Common myeloid progenitor, CD34-positive (primary cell): Measurements from ENCODE around the gene KCTD10.
A peak's percentile ranks its signal among the peaks of the same experiment; 100 is the strongest.
"Not testable (repeated sequence)": the region's sequence is repeated elsewhere in the genome, so short reads cannot be mapped to it uniquely, and the experiment has no call there.

ENCODE experiments used
- CTCF ChIA-PET: fragments of 350-600 bp; sonication (Branson Sonifier 250); formaldehyde crosslinking; loops from one replicate; lab custom pipeline; 2021; ENCODE audit warnings: antibody characterized with exemption; lab: Charles Lee
- POLR2A ChIA-PET: fragments of 350-600 bp; sonication (Branson Sonifier 250); formaldehyde crosslinking; loops from one replicate; lab custom pipeline; 2021; ENCODE audit warnings: antibody characterized with exemption; lab: Charles Lee
- DNase-seq, 3 donors: peaks; one replicate each; pipeline versions ENCODE4 v3.0.0 to v3.0.0-alpha.2; 2013
- H3K27ac ChIP-seq, 2 experiments: 1 replicate in 1 of 2; 2 replicates in 1 of 2; pipeline ENCODE4 v1.7.0; 2013; ENCODE audit warnings: inconsistent platforms in 2 of 2, low read length in 2 of 2, mild to moderate bottlenecking in 2 of 2, low read depth in 1 of 2, moderate library complexity in 1 of 2; ENCODE audit not compliant: severe bottlenecking in 2 of 2, insufficient read depth in 1 of 2, poor library complexity in 1 of 2
- H3K27me3 ChIP-seq, 5 experiments: replicated peaks in 2 of 5; 1 replicate in 3 of 5; 2 replicates in 2 of 5; pipeline versions ENCODE4 v1.6.1 to v1.7.0; 2013; ENCODE audit warnings: low read length in 4 of 5, mild to moderate bottlenecking in 2 of 5, moderate library complexity in 2 of 5, inconsistent platforms in 1 of 5; ENCODE audit not compliant: insufficient read depth in 5 of 5, control insufficient read depth in 4 of 5
- H3K36me3 ChIP-seq, 4 experiments: 1 replicate in 2 of 4; 2 replicates in 2 of 4; pipeline versions ENCODE4 v1.6.1 to v1.7.0; 2013; ENCODE audit warnings: low read length in 3 of 4, control low read depth in 1 of 4, mild to moderate bottlenecking in 1 of 4; ENCODE audit not compliant: control insufficient read depth in 4 of 4, insufficient read depth in 4 of 4
- H3K4me1 ChIP-seq, 4 experiments: 1 replicate in 3 of 4; 2 replicates in 1 of 4; pipeline versions ENCODE4 v1.6.1 to v1.7.1; 2013; ENCODE audit warnings: low read length in 3 of 4, mild to moderate bottlenecking in 3 of 4, control low read depth in 1 of 4, inconsistent platforms in 1 of 4, moderate library complexity in 1 of 4; ENCODE audit not compliant: control insufficient read depth in 4 of 4, insufficient read depth in 4 of 4; ENCODE audit errors: control extremely low read depth in 1 of 4
- H3K4me3 ChIP-seq, 7 experiments: 1 replicate in 4 of 7; 2 replicates in 3 of 7; pipeline versions ENCODE4 v1.5.1 to v1.7.0; 2013; ENCODE audit warnings: mild to moderate bottlenecking in 7 of 7, low read length in 6 of 7, moderate library complexity in 6 of 7, inconsistent platforms in 2 of 7, low read depth in 2 of 7, control low read depth in 1 of 7; ENCODE audit not compliant: insufficient read depth in 4 of 7, control insufficient read depth in 1 of 7; ENCODE audit errors: extremely low read depth in 1 of 7
- H3K9me3 ChIP-seq, 5 experiments: 1 replicate in 4 of 5; 2 replicates in 1 of 5; pipeline versions ENCODE4 v1.6.1 to v1.7.1; 2013; ENCODE audit warnings: low read length in 4 of 5, mild to moderate bottlenecking in 2 of 5, inconsistent platforms in 1 of 5, low read depth in 1 of 5, moderate library complexity in 1 of 5; ENCODE audit not compliant: control insufficient read depth in 4 of 5, insufficient read depth in 2 of 5; ENCODE audit errors: control extremely low read depth in 1 of 5
- WGBS: methylation state at CpG from one replicate; pipeline ENCODE4 v1.1.5; 2013; ENCODE audit not compliant: insufficient coverage; 5-methylcytosine and 5-hydroxymethylcytosine counted together

KCTD10 gene

GRCh38 chr12:109475993-109476806 lies 900 bp downstream of the KCTD10 start:
- CTCF ChIA-PET: interaction anchor here (1.2 to 1.8 kb wide), 3 partner anchors 19 to 46 kb away, joined by 3 to 8 read pairs (median 3); no protein-coding TSS in a partner anchor

DNA sequence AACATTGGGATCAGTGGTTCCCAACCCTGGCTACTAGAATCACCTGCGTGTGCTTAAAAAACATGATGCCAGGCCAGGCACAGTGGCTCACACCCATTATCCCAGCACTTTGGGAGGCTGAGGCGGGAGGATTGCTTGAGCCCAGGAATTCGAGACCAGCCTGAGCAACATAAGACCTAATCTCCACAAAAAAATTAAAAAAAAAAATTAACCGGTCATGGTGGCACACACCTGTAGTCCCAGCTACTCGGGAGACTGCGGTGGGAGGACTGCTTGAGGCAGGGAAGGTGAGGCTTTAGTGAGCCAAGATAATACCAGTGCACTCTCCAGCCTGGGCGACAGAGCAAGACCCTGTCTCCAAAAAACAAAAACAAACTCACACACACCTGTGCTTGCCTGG lies 2.0 kb downstream of the KCTD10 start:
- peaks cover 0 to 5% (median 1%) of the 10 kb centered on the region in 4 experiments for H3K36me3 ChIP-seq
- ChIA-PET POLR2A (no interaction called here), CTCF (interaction anchor here (1.2 to 1.6 kb wide), 2 partner anchors 12 to 20 kb away, joined by 3 to 5 read pairs; no protein-coding TSS in a partner anchor)
- H3K27me3 ChIP-seq: no peaks in the 10 kb centered on the region
- H3K27ac ChIP-seq: no peak overlapping the region
- WGBS: 95% methylated on average over 6 of the region's 7 CpGs
- H3K4me1 ChIP-seq: peaks cover 9 to 24% (median 21%) of the 10 kb centered on the region in 4 experiments
- H3K4me3 ChIP-seq: no peak overlapping the region
- no peaks in the 10 kb centered on the region for H3K9me3 ChIP-seq
- no peak for DNase-seq

More at GRCh38 chr12:109475993-109476806, 900 bp downstream of the KCTD10 start:
- Histone ChIP-seq H3K4me1 (peaks cover 9 to 24% (median 21%) of the 10 kb centered on the region in 4 experiments), H3K27ac (peak overlapping the region; percentile 98 to 99), H3K9me3 (no peaks in the 10 kb centered on the region), H3K4me3 (peak overlapping the region; percentile 92 to 99 (median 95)), H3K36me3 (peaks cover 0 to 5% (median 0%) of the 10 kb centered on the region in 4 experiments), H3K27me3 (no peaks in the 10 kb centered on the region)
- peak in 1 of 3 donors; percentile 8 for DNase-seq
- 35% methylated on average over 19 of the region's 19 CpGs for WGBS
- POLR2A ChIA-PET: interaction anchor here (1.3 to 2.5 kb wide), 2 partner anchors 9 to 14 kb away, joined by 3 to 8 read pairs; no protein-coding TSS in a partner anchor

DNA sequence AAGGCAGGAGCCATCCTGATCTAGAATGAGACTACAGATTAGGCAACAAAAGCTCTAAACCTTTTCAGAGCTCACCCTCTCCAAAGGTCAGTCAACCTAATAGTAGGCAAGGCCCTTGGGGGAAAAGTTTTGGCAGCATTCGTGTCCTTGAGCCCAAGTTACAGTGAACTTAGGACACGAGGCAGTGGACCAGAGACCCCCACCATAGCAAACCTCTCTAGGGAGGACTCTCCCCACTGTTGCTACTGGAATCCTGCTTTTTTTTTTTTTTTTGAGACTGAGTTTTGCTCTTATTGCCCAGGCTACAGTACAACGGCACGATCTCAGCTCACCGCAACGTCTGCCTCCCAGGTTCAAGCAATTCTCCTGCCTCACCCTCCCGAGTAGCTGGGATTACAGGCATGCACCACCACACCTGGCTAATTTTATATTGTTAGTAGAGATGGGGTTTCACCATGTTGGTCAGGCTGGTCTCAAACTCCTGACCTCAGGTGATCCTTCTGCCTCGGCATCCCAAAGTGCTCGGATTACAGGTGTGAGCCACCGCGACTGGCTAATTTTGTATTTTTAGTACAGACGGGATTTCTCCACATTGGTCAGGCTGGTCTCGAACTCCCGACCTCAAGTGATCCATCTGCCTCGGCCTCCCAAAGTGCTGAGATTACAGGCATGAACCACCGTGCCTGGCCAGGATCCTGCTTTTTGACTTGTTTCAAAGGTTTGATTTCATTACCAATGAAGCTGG lies 3.4 kb downstream of the KCTD10 start:
- WGBS: 98% methylated on average over 9 of the region's 16 CpGs
- H3K27ac ChIP-seq, DNase-seq, H3K4me3 ChIP-seq, POLR2A ChIA-PET, H3K9me3 ChIP-seq, H3K27me3 ChIP-seq: not testable (repeated sequence)
- Histone ChIP-seq H3K4me1 (peaks cover 9 to 20% (median 19%) of the 10 kb centered on the region in 4 experiments), H3K36me3 (peaks cover 4 to 15% (median 11%) of the 10 kb centered on the region in 4 experiments)
- CTCF ChIA-PET: interaction anchor here (1.2 to 2.0 kb wide), 3 partner anchors 9 to 41 kb away, joined by 3 to 8 read pairs (median 5); no protein-coding TSS in a partner anchor

DNA sequence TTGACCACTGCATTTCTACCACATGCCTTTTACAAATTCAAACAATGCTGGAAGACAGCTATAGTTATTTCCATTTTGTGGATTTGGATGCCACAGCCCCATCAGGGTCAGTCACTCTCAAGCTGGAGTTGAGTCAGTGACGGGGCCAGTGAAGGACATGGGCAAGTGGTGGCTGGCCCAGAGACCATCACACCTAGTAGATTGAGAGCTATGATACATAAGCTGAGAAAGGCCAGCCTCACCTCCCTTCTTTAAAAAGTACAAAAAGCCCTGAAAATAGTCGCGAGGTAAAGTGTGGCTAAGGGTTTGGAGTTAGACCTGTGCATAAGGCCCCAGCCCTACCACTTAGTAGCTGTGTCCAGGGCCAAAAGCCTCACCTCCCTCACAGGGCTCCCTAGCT lies 4.1 kb downstream of the KCTD10 start:
- H3K36me3 ChIP-seq: peaks cover 7 to 19% (median 13%) of the 10 kb centered on the region in 4 experiments
- H3K4me3 ChIP-seq: no peak overlapping the region
- ChIA-PET CTCF (interaction anchor here (1.2 to 2.0 kb wide), 2 partner anchors 8 to 40 kb away, joined by 3 to 8 read pairs; no protein-coding TSS in a partner anchor), POLR2A (no interaction called here)
- H3K9me3 ChIP-seq: no peaks in the 10 kb centered on the region
- no peak for DNase-seq
- no peaks in the 10 kb centered on the region for H3K27me3 ChIP-seq
- WGBS: no CpG with 5 or more reads among the region's 3 CpGs
- peaks cover 7 to 13% (median 12%) of the 10 kb centered on the region in 4 experiments for H3K4me1 ChIP-seq
- no peak overlapping the region for H3K27ac ChIP-seq

DNA sequence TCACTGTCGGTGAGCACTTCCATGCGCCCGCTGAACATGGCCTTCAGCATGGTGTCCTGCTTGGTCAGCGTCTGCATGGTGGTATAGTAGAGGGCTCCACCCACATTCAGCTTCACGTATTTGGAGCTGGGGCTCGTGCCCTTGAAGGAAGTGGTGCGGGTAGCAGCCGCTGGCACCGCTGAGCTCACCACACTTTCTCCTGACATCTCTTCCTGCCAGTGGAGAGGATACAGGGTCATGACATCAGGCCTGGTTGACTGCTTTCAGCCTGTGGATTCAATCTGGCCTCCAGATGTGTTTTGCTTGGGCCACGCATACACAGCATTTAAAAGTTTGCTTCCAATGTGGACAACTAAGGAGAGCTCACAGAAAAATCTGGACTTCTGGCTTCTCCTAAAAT lies 7.6 kb downstream of the KCTD10 start:
- Histone ChIP-seq H3K9me3 (no peaks in the 10 kb centered on the region), H3K27me3 (no peaks in the 10 kb centered on the region), H3K27ac (no peak overlapping the region), H3K36me3 (peaks cover 8 to 51% (median 25%) of the 10 kb centered on the region in 4 experiments), H3K4me3 (no peak overlapping the region), H3K4me1 (no peaks in the 10 kb centered on the region)
- ChIA-PET POLR2A (no interaction called here), CTCF (interaction anchor here (1.0 to 1.2 kb wide), 3 partner anchors 9 to 1965 kb away, joined by 3 read pairs; no protein-coding TSS in a partner anchor)
- 92% methylated on average over 9 of the region's 10 CpGs for WGBS
- no peak for DNase-seq

GRCh38 chr12:109467978-109468676 lies 9.0 kb downstream of the KCTD10 start:
- H3K4me3 ChIP-seq: no peak overlapping the region
- CTCF ChIA-PET: interaction anchor here (1.1 kb wide), 1 partner anchor 9 kb away, joined by 3 read pairs; the partner anchor contains the start of genes KCTD10 and UBE3B
- H3K27ac ChIP-seq: no peak overlapping the region
- H3K27me3 ChIP-seq: no peaks in the 10 kb centered on the region
- H3K36me3 ChIP-seq: peaks cover 8 to 51% (median 28%) of the 10 kb centered on the region in 4 experiments
- DNase-seq: peak; percentile 5 to 35 (median 20)
- peaks cover 0 to 11% (median 9%) of the 10 kb centered on the region in 4 experiments for H3K4me1 ChIP-seq
- POLR2A ChIA-PET: interaction anchor here (2.3 kb wide), 1 partner anchor 8 kb away, joined by 8 read pairs; the partner anchor contains the start of genes KCTD10 and UBE3B
- 63% methylated on average over 3 of the region's 8 CpGs for WGBS
- no peaks in the 10 kb centered on the region for H3K9me3 ChIP-seq
